ENCODE data around the gene PLG.
"Not testable (repeated sequence)": the region's sequence is repeated elsewhere in the genome, so short reads cannot be mapped to it uniquely, and the experiment has no call there.

The PLG gene

DNA sequence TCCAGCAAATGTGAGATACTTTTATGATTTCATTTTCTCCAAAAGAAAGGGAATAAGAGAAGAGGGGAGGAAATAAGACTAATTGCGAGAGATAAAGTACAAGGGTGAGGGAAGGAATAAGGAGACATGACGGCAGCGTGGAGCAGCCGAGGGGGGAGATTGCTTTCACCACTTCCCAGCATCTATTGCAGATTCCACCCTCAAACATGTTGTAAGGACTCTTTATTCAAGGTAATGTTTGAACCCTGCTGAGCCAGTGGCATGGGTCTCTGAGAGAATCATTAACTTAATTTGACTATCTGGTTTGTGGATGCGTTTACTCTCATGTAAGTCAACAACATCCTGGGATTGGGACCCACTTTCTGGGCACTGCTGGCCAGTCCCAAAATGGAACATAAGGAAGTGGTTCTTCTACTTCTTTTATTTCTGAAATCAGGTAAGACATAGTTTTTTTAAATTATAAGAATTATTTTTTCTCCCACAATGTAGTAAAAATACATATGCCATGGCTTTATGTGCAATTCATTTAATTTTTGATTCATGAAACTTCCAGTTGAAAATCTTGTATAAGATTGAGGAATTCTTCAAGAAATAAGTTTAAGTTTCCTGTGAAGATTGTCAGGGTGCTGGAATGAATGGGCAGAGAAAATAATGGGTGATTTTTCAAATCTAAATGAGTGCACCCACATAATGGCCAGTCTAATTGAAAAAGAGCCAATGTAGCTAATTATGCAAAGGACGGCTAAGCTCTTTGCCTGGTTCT, at the start of gene PLG:
PLG (plus strand) TSS at position 327 of the 763 bp plus-strand sequence; CDS start at position 388, 61 bp downstream.
- DNase-seq = not testable (repeated sequence)

DNA sequence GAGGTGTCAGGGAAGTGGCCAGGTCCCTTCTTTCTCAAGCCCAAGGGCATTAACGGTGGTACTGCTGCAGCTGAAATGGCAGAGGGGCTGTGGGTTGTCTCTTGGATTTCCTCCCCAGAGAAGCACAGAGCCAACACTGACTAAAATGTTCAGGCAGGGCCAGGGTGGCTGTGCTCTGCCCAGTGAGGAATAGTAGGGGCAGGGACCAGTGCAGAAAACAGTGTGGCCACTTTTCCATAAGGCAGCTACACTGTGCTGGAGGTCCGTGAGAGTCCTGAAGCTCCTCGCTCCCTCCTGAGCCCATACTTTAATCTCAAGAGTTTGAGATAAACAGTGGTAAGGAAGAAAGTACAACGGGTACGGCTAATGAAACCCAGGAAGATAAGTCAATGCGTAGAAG, 42.5 kb upstream of the PLG start:
- DNase-seq = no peak

DNA sequence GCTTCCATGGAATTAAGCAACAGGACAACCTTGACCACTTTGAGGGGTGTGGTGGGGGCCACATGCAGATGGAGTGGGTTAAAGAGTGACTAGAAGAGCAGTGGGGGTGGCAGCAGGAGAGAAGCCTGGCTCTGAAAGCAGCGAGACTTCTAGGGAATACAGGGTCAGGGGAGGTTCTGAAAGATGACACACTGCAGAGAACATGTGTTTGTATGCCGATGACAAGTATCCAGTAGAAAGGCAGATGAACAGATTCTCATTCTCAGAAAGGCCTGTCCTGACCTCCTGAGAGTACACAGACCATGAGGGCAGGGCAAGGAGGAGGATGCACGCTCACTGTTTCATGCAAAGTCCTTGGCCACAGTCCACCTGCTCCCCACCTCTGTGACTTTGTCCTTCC, 40.8 kb upstream of the PLG start:
- no peak for DNase-seq

DNA sequence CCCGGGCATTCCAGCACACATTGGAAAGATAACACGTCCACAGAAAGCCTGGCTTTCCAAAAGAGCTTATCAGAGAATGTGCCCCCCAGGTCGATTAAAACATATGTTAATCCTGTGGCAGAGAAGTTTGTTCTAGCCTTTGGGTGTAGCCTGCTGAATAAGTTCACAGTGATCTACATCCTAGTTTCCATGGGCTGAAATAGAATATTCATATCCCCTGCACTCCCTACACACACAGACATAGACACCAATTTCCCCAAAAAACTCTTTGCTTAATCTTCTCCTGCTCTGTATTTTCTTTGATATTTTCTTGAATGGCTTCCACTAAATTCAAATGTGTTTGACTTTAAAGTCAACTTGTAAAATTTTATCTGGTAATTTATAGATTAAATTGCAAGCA, 39.6 kb upstream of the PLG start:
- no peak for DNase-seq

DNA sequence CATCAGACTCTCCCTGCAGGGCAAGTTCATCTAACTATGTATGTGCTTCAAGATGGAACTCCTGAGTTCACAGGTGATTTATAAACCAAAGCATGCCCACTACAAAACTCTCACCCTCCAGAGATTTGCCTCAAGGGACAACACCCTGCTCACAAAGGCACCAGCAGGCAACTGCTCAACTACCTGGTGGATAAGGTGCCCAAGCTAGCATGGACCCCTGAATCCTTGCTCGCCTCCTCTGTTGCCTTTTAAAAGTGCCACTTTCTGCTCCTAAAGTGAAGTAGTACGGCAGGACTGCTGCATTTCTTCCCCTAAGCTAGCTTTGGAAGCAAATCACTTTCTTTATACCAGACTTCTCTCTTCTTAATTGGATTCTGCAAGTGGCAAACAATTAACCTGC, 39.2 kb upstream of the PLG start:
- no peak for DNase-seq

DNA sequence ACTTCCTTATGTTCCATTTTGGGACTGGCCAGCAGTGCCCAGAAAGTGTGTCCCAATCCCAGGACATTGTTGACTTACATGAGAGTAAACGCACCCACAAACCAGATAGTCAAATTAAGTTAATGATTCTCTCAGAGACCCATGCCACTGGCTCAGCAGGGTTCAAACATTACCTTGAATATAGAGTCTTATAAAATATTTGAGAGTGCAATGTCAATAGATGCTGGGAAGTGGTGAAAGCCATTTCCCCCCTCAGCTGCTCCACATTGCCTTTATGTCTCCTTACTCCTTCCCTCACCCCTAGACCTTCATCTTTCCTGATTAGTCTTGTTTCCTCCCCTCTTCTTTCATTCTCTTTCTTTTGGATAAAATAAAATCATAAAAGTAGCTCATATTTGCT, 37.8 kb upstream of the PLG start, which contains the start of gene LPA:
LPA (minus strand) TSS at position 78 of the 400 bp plus-strand sequence; CDS start at position 17, 61 bp downstream.
- DNase-seq = not testable (repeated sequence)

DNA sequence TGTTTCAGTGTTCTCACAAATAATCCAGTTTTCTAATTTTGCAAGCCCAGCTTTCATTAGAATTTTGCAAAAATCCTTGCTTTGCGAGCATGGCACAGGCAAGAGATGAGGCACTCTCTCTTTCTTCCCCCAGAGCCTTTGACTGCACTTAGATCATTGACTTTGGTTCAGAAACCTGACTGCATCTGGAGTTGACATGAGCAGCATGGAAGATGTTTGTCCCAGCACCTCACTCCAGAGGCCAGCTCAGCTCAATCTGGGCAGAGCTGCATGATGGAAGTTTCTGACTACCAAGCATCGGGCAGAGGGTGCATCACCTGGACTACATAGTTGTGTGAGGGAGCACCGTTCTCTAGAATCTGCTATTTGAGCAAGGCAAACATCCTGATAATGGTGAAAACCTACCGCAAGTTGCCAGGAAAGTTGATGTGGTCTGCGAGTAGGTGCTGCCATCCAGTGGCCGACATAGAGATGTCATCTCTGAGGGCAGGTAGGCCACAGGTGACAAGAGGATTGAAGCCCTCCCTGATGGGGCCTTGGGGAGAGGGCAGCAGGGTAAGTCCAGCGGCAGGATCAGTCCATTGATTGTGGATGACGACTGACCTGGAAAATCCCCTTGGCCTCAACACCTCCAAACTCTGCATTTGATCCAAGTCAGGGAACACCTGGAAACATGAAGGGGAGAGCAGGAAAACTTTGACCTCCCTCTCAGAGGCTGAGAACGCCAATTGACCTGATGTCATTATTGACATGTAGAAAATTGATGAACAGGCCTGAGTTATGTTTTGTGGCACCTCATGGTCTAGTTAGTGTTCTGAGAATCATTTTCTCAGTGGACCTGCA, 34.2 kb upstream of the PLG start:
- peak; percentile 30 for DNase-seq

DNA sequence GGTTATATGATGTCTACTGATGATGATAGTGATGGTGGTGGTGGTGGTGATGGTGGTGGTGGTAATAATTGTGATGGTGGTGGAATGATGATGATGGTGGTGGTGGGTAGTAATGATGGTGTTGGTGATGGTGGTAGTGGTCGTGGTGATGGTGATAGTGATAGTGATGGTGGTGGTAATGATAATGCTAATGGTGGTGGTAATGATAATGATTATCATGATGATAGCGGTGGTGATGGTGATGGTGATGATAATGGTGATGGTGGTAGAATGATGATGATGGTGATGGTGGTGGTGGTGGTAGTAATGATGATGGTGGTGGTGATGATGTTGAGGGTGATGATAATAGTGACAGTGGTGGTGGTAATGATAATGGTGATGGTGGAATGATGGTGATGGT, 33.5 kb upstream of the PLG start:
- no peak for DNase-seq

DNA sequence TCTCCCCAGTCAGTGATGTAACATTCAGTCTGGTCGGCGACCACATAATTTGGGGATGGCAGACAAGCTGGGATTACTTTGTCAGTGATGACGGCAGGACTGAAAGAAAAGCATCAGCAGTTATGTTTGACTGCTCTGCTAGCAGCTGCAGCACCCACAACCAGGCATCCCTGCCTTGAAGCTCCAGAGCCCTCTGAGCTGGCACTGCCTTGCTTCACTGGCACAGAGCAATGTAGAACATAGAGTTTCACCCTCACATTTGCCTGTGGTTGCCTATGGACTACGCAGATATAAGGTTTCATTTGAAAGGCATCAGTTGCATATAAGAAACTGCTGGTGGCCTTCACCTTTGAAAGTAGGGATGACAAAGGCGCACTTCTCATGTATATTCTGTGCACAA, 25.6 kb upstream of the PLG start:
- DNase-seq = not testable (repeated sequence)

DNA sequence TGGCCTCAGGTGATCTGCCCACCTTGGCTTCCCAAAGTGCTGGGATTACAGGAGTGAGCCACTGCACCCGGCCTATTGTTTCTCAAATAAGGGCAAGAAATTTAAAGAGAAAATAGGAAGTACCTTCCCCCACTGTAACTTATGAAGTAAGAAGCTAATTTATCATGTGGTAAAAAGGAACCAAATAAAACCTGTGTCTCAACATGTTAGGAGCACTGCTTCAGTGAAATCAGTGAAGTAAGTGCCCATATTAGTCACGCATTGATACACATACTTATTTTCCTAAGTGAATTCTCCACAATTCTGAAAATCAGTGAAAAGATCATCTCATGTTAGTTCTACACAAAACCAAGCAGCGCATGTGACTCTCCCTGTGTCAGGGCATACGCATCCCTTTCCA, 23.8 kb upstream of the PLG start:
- DNase-seq = no peak

DNA sequence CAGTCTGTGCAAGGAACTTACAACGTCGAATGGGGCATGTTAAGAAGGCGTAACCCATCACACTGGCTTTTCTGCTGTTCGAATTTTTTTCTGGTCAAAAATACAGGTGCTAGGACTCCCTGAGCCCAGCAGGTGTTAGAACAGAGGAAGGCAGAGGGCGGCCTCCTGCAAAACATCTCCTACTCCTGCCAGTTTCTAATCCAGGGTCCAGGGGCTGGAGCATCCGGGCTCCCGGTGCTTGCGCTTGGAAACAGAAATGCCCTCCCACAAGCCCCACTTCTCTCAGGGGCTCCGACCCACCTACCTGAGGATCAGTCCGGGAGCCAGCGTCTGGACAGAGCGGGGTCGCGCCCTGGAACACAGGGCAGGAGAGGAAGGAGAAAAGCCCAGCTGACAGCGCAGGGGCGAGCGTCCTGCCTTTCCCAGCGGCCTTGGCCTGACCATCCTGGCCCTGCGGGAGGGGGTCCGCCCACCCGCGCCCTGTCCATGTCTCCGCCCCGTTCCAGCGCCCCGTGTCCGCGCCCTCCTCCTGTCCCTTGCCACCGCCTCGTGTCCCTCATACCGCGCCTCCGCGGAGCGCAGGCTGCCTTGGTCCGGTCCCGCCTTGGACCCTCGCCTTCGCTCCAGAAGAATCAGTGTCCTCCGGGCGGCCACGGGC, 23.2 kb upstream of the PLG start:
- DNase-seq = no peak

DNA sequence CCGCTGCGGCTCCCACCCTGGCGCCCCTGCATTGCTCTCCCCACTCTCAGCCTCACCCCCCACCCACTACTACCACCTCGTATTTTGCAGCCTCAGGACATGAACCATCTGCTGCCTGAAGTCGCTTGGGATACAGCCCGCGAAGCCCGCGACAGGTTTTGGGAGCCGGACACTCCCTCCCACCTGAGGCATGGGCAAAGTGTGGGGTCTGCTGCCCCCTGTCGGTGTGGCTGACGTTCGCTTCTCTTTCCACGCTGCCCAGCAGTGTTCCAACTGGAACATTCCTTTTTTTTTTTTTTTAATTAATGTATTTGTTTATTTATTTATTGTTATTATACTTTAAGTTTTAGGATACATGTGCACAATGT, 22.7 kb upstream of the PLG start:
- no peak for DNase-seq

DNA sequence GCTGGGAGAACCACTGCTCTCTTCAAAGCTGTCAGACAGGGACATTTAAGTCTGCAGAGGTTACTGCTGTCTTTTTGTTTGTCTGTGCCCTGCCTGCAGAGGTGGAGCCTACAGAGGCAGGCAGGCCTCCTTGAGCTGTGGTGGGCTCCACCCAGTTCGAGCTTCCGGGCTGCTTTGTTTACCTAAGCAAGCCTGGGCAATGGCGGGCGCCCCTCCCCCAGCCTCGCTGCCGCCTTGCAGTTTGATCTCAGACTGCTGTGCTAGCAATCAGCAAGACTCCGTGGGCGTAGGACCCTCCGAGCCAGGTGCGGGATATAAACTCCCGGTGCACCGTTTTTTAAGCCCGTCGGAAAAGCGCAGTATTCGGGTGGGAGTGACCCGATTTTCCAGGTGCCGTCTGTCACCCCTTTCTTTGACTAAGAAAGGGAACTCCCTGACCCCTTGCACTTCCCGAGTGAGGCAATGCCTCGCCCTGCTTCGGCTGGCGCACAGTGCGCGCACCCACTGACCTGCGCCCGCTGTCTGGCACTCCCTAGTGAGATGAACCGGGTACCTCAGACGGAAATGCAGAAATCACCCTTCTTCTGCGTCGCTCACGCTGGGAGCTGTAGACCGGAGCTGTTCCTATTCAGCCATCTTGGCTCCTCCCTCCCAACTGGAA, 16.8 kb upstream of the PLG start:
- not testable (repeated sequence) for DNase-seq

DNA sequence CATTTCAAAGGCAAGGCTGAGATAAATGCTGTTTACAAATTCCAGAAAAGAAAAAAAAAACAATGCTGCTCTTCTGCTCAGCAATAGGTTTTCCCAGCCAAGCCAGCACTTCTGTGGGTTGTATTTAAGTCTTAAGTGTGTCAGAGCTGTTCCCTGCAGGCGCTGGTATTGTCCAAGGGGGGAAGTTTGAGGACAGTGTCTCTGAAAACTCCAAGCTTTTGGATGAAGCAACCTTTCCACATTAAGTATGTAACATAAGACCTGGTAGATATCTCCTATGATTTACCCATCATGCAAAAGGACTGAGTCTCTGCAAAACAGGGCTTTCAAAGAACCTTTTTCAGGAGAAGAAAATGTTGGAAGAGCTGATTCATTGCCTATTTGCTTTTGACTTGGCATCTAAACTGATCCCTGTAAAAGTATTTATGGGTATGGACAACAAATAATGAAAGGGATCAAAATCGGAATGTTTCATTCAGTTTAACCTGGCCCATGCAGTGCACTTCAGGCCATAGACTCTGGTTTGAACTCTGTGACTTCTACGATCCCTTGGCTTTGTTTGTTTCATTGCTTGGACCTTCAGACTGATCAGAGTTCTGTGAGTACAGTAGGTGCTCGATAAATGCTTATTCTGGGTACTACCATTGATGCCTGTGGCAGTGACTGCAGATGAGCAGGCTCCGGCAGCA, 16.1 kb upstream of the PLG start:
- no peak for DNase-seq

DNA sequence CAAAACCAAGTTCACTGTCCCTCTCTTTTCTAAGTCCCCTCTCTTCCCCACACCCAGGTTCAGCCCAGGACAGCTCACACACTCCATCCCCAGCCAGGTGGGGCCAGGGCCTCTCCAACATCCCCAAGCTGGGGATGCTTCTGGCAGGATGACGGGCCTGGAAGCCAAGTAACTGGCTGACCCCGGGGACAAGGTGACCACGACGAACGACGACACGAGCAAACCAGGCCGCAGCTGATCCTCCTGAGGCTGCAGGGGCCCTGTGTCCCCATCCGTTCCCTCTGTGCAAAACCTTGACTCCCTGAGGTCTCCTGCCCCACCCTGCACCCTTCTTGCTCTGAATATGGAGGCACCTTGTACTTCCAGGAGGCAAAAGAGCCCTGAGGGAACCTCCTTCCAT, 11.6 kb upstream of the PLG start:
- DNase-seq = no peak

DNA sequence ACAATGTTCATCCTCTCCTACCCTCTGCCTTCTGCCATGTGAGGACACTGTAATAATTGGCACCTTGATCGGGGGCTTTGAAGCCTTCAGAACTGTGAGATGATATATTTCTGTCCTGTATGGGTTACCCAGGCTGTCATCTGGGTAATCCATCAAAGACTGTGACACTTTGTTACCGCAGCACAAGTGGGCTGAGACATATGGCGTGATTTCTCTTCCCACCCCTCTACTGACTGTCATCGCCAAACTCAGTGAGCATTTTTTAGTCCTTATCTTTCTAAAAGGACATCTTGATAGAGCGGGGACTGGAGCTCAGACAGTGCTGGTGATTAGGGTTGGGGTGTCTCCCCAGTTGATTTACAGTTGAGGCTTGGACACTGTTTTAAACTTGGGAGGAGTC, 10.4 kb upstream of the PLG start:
- DNase-seq = no peak

DNA sequence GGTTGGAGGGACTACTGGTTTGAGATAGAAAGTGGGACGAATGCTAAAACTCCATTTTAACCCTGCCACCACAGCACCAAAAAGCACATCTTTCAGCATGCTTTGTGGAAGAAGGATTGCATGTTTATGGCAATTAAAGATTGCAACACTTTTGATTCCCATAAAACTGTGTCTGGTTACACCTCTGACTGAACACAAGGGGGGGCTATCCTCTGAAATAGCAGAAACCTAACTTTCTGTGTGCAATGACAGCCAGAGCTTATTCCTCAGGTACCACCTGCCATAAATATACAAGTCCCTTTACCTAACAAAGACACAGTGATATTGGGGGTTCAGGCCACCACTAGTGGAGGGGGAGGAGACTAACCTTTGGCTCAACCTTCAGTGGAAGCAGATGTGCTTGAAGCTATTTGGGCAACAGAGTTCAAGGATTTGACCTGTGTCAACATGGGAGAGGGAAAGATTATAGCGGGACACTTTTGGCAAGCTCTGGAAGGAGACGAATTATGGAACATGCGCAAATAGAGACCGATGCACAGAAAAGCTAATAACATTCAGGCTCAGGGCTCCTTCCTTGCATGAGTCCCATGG, 9.6 kb upstream of the PLG start:
- peak; percentile 9 for DNase-seq

DNA sequence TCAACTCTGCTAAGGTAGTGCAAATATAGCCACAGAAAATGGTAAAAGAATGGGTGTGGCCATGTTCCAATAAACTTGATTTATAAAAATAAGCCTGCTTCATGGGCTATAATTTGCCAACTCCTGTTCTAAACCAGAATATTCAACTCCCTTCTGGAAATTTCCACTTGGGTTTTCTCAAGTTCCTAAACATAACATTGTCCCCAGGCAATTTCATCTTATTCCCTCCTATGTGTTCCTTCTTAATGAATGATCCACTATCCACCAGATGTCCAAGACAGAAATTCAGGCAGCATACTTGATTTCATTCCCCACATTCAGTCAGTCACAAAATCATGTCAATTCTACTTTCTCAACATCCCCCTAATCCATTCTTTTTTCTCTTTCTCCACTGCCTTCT, 7.0 kb upstream of the PLG start:
- DNase-seq = not testable (repeated sequence)

DNA sequence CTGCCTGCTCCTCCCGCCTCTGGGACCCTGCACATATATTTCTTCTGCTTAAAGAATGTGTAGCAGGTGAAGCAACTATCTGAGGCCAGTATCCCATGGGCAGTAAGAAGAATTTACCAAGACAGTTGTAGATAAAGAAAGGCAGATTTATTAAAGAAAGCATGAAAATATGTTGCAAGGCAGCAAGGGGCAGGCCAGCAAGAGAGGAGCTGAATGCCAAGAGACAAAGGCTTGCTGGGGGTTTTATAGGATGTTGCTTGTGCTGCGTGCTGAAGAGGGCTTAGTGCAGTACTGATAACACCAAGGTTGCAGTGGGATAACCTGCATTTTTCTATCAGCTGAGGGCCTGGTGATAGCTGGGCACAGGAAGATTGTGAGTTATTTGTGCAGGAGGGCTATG, 6.4 kb upstream of the PLG start:
- DNase-seq = not testable (repeated sequence)

DNA sequence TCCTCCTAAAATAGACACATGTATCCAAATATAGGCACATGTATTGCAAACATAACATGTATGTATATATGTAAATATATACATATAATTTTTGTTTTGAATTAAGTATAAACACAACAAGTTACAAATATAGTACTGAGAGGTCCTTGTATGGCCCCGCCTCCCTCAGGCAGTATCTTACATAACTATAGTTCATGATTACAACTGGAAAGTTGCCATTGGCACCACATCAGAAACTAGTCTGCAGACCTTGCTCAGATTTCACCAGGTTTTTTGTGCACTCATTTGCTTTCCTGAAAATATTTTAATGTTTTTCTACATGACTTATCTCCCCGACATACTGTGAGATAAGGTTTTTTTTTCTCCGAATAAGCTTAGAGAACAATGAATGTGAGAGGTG, 5.2 kb upstream of the PLG start:
- not testable (repeated sequence) for DNase-seq

DNA sequence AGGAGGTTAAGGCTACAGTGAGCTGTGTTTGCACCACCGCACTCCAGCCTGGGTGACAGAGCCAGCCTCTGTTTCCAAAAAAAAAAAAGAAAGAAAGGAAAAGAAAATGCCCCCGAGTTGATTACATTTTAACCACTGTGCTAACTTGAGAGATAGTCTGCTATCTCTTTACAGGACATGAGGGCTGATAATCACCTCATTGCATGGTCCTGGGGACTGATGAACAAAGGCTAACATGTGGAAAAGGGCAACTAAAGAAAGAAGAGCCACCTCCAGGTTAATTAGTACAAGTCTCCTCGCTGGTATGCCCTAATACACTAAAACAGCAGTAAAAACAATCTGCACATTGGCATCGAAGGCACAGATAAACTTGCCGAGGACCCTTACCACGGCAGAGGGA, 4.2 kb upstream of the PLG start:
- DNase-seq = no peak

DNA sequence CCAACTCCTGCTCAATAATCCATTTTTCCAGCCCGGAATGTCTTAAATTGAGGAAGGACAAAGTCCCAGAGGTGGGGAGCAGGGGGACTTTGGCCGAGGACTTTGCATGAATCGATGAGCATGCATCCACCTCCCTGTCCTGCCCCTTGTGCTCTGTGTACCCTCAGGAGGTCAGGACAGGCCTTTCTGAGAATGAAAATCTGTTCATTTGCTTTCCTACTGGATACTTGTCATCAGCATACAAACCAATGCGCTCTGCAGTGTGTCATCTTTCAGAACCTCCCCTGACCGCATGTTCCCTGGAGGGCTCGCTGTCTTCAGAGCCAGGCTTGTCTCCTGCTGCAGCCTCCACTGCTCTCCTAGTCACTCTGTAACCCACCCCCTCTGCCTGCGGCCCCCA, 2.6 kb downstream of the PLG start:
- DNase-seq = not testable (repeated sequence)
